Stimulated activated CD4-positive, alpha-beta T cell treated with anti-CD3 and anti-CD28 coated beads, Interleukin-1b, Interleukin-23, amount 100 ng/mL, for 24 hours (primary cell): ENCODE measurements around the gene PARN.
"Not testable (repeated sequence)": the region's sequence is repeated elsewhere in the genome, so short reads cannot be mapped to it uniquely, and the experiment has no call there.

Experiments
- DNase-seq, 4 experiments: peaks; one replicate each; pipeline ENCODE4 v3.0.0-alpha.2; 2020; ENCODE audit warnings: low read depth in 4 of 4, low spot score in 1 of 4

The PARN gene

GRCh38 chr16:14574698-14575415 lies 55.2 kb downstream of the PARN start:
- DNase-seq: not testable (repeated sequence)

- DNase-seq: no peak
Measured at GRCh38 chr16:14572535-14572934, 57.5 kb downstream of the PARN start.

- DNase-seq: no peak
Measured at GRCh38 chr16:14569213-14569612, 60.8 kb downstream of the PARN start.

GRCh38 chr16:14566599-14566998 lies 63.5 kb downstream of the PARN start:
- DNase-seq: no peak

- DNase-seq: no peak
Measured at GRCh38 chr16:14565688-14566025, 64.4 kb downstream of the PARN start.

GRCh38 chr16:14564861-14565687 lies 65.0 kb downstream of the PARN start:
- DNase-seq: no peak

GRCh38 chr16:14564323-14564722 lies 65.7 kb downstream of the PARN start:
- no peak for DNase-seq

- DNase-seq: no peak
Measured at GRCh38 chr16:14562691-14563491, 67.2 kb downstream of the PARN start.

GRCh38 chr16:14560523-14560922 lies 69.5 kb downstream of the PARN start:
- no peak for DNase-seq

GRCh38 chr16:14559809-14560241 lies 70.2 kb downstream of the PARN start:
- DNase-seq: no peak

GRCh38 chr16:14553447-14553846 lies 76.6 kb downstream of the PARN start:
- no peak for DNase-seq

GRCh38 chr16:14549789-14550153 lies 80.3 kb downstream of the PARN start:
- DNase-seq: no peak

- no peak for DNase-seq
Measured at GRCh38 chr16:14548933-14549788, 80.9 kb downstream of the PARN start.

- no peak for DNase-seq
Measured at GRCh38 chr16:14545346-14545884, 84.6 kb downstream of the PARN start.

- not testable (repeated sequence) for DNase-seq
Measured at GRCh38 chr16:14544846-14545245, 85.2 kb downstream of the PARN start.

GRCh38 chr16:14539631-14540030 lies 90.4 kb downstream of the PARN start:
- DNase-seq: no peak

GRCh38 chr16:14539156-14539555 lies 90.9 kb downstream of the PARN start:
- no peak for DNase-seq

GRCh38 chr16:14538604-14539003 lies 91.5 kb downstream of the PARN start:
- no peak for DNase-seq

GRCh38 chr16:14531613-14532012 lies 98.4 kb downstream of the PARN start:
- no peak for DNase-seq

GRCh38 chr16:14531101-14531500 lies 99.0 kb downstream of the PARN start:
- no peak for DNase-seq

GRCh38 chr16:14530046-14530445 lies 100.0 kb downstream of the PARN start:
- no peak for DNase-seq
